Choroid plexus epithelial cell (primary cell): ENCODE measurements around the gene PRSS27.

Source experiments
- DNase-seq: peaks from one replicate; pipeline ENCODE4 v3.0.0-alpha.2; 2010; ENCODE audit warnings: low read depth
- H3K4me3 ChIP-seq: 2 replicates; pipeline ENCODE4 v1.5.1; 2011; ENCODE audit warnings: low read depth, mild to moderate bottlenecking, control low read depth, low read length, moderate library complexity
- TF ChIP-seq, protein P1 (sequence below): conservative IDR thresholded peaks from 2 replicates; pipeline ENCODE4 v1.5.1; 2011; ENCODE audit warnings: low read depth, mild to moderate bottlenecking, control low read depth, inconsistent platforms, low read length, moderate library complexity

Gene PRSS27

DNA sequence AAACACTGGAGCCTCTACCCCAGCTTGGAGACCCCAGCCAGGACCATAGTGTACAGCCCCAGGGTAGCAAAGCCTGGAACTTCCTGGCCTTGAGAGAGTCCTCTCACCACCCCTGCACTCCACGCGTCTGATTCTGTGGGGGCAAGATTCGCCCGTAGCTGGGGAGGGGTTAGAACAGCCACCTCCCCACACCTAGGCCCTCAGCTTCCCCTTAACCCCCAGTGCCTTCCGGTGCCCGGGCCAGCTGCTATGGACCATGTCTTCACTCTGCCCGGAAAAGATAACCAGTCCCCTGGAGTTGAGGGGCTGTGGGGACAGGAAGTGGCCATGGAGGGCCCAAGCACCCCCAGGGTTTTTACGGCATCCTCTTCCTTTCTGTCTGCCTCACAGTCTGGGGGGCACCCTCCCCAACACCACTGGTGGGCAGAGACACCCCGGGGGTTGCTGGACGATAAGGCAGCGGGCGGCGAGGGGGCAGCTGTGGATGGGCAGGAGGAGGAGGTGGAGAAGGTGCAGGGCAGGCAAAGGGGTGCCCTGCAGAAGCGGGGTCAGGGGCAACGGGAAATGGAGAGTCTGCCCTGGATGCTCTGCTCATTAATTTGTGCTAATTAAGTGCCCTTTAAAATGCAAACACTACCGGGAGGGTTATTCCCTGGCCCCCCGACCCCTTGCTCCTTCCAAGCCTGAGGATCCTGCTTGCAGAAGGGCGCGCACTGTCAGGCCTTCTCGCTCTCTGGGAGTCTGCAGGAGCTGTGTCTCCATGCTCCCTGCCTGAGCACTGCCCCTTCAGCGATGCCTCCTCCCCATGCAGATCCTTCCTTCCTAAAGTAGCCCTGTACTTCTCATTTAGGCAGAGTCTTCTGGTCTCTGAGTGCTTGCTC lies 2.4 kb downstream of the PRSS27 start:
- DNase-seq: no peak
- no peak overlapping the region for H3K4me3 ChIP-seq
- TF ChIP-seq, protein P1, sequence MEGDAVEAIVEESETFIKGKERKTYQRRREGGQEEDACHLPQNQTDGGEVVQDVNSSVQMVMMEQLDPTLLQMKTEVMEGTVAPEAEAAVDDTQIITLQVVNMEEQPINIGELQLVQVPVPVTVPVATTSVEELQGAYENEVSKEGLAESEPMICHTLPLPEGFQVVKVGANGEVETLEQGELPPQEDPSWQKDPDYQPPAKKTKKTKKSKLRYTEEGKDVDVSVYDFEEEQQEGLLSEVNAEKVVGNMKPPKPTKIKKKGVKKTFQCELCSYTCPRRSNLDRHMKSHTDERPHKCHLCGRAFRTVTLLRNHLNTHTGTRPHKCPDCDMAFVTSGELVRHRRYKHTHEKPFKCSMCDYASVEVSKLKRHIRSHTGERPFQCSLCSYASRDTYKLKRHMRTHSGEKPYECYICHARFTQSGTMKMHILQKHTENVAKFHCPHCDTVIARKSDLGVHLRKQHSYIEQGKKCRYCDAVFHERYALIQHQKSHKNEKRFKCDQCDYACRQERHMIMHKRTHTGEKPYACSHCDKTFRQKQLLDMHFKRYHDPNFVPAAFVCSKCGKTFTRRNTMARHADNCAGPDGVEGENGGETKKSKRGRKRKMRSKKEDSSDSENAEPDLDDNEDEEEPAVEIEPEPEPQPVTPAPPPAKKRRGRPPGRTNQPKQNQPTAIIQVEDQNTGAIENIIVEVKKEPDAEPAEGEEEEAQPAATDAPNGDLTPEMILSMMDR: no peak

DNA sequence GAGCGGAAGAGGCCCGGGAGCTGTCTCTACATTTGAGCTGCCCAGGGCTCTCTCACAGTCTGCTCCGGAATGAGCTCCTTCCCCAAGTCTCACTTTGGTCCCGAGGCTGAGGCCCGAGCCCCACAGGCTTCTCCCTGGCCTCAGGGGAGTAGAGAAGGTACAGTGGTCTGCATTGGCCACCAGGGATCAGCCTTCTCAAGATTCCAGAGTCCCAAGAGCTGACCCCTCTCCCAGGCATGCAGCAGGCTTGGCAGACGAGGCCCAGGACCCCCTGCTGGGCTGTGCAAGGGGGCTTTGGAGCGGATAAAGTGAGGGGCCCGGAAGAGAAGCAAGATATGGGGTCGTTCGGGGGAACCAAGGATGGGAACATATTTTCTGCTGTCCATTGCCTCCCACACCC lies 3.1 kb downstream of the PRSS27 start:
- TF ChIP-seq, protein P1: no peak

DNA sequence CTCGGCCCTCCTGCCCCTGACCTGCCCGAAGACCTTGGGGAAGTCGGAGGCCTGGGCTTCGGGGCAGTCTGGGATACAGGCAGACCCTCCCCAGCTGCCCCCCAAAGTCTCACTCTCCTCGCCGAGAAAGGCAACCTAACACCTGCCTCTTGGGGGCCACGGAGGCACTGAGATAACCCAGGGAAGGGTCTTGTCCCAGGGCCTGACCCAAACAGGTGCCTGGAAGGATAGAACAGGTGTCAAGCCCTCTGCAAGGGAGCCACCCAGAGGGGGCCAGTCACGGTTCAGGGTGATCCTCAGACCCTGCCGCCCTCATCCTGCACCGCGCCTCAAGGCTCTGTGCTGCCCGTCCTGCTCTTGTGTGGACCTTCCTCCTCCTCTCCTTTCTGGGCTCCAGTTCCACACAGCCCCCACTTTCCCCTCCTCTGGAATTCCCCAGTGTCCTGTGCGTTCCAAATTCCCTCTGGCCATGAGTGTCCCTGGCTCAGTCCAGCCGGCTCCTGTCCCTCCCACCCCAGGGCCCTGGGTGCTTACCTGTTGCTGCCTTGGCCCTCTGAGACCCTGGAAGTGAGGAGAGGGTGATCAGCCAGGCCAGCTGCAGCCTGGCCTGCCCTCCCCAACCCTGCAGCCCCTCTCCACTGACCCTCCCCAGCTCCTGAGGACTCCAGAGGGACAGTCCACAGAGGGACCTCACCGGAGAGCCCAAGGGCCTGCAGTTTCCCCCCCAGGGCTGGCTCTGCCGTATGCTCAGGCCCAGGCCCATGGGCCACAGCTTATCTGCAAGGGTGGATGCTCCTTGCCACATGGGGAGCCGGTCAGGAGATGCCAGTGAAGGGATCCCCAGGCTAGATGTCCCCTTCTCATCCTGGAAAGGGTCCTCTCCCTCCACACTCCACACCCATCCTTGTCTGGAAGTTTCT lies 3.8 kb downstream of the PRSS27 start:
- H3K4me3 ChIP-seq: no peak overlapping the region
- no peak for DNase-seq
- TF ChIP-seq, protein P1: no peak

More for the DNA sequence above, 3.1 kb downstream of the PRSS27 start:
- no peak for DNase-seq
- no peak overlapping the region for H3K4me3 ChIP-seq

DNA sequence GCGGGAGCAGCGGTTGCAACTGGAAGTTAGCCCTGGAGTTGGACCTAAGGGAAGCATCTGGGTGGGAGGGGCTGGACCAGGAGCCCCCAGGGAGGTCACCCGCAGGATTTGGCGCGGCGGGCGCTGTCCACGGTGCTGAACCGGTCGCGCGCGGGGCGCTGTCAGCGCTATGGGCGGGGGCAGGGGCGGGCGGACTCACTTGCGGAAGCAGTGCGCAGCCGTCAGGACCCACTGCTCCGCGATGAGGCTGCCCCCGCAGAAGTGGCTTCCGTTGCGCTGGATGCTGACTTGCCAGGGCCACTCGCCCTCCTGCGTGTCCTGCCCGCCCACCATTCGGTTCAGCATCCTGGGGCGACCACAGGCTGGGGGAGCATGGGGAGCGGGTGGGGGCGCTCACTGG lies 4.5 kb downstream of the PRSS27 start:
- peak overlapping the region; percentile 11 for H3K4me3 ChIP-seq
- TF ChIP-seq, protein P1: no peak
- DNase-seq: peak; percentile 50

DNA sequence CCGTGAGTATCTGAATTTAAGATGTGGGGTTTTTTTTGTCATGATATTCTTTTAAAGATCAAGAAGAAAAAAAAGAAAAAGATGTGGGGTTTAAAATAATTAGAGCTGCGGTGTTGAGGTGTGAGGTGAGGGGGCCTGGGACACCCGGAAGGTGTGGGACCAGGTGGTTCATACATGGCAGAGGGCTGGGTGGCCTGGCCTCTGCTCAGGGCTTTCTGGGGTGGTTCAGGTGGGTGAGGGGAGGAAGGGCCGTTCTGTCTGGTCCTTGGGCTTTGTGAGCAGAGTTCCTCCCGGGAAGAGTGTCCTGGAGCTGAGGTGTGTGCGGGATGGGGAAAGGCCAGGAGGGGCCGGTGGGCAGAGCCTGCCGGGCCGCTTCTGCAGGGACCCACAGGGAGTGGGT lies 5.0 kb downstream of the PRSS27 start:
- TF ChIP-seq, protein P1: no peak
- no peak for DNase-seq
- no peak overlapping the region for H3K4me3 ChIP-seq

DNA sequence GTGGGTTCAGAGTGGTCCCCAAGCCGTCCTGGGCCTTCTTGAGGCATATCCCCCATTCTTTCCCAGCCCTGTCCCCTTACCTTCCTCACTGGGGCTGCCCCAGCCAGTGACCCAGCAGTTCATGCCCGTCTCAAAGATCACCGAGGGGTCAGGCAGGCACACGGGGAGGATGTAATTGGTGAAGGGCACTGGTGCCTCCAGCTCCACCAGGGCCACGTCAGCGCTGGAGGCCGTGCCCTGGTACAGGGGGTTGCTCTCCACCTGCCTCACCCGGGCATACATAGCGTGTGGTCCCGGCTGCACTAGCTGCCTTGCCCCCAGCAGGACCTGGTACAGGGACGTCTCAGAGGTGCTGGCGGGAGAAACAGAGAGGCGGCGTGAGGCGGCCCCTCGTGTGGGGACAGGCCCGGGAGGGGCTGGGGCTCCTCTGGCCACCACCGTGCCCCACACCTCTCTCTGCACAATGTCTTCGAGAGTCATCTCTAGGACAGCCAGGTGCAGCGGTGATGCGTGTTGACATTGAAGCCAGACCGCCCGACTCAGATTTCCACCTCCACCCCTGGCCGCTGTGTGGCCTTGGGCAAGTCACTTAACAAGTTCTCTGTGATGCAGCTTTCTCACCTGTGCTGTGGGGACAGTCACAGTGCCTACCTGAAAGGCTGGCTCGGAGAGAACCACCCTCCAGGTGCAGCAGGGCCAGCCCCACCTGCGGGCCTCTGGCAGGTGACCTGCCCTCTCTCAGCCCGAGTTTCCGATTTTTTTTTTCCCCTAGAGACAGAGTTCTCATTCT lies 5.8 kb downstream of the PRSS27 start:
- TF ChIP-seq, protein P1: no peak
- H3K4me3 ChIP-seq: no peak overlapping the region
- DNase-seq: no peak
